Left renal pelvis (tissue), 4 donors: ENCODE data around the gene CLTB. TPM values are rescaled to one million over a fixed set of nuclear protein-coding genes. Genes with fewer than 3 reads are reported as not detected.
"Not testable (repeated sequence)": the region's sequence is repeated elsewhere in the genome, so short reads cannot be mapped to it uniquely, and the experiment has no call there.

ENCODE experiments used
- DNase-seq, 4 donors: peaks; one replicate each; pipeline ENCODE4 v3.0.0-alpha.2; 2013; ENCODE audit warnings: low read depth in 4 of 4, low spot score in 3 of 4
- polyA plus RNA-seq, 4 donors: library from polyadenylated mRNA; unstranded; fragments of 120-200 nt; gene quantifications; one replicate each; pipeline ENCODE4 v1.2.1, GENCODE V29; 2013; ENCODE audit not compliant: insufficient read length in 4 of 4

The CLTB gene
- polyA plus RNA-seq, 4 donors = 46.2 to 58.0 (median 52.1) TPM

DNA sequence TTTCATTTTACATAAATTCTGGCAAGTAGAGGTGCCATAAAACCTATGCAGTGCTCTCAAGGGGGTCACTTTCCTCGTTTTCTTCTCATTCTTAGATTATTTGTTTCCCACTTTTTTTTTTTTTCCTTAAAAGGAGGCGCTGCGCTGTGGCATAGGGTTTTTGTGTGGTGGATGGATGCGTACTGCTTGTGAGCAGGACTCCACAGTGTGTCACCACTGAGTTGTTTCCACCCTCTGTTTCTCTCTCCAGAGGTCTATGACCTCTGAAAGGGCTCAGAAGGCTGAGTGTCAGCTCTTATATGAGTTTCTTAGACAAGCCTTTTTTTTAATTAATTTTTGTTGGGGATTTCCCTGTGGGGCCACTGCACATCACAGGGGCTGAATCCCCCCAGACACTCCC, 13.6 kb upstream of the CLTB start:
- DNase-seq = no peak

DNA sequence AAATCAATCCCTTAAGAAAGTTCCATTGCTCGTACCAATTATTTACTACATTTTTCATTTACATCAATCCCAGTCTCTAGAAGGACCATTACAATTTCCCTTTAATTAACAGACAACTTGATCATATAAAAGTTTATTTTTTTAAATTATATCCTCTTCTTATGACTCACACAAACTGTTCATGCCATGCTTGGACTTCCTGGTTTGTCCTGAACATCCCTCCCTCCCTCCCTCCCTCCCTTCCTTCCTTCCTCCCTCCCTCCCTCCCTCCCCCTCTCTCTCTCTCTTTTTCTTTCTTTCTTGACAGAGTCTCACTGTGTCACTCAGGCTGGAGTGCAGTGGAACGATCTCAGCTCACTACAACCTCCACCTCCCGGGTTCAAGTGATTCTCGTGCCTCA, 11.6 kb upstream of the CLTB start:
- no peak for DNase-seq

DNA sequence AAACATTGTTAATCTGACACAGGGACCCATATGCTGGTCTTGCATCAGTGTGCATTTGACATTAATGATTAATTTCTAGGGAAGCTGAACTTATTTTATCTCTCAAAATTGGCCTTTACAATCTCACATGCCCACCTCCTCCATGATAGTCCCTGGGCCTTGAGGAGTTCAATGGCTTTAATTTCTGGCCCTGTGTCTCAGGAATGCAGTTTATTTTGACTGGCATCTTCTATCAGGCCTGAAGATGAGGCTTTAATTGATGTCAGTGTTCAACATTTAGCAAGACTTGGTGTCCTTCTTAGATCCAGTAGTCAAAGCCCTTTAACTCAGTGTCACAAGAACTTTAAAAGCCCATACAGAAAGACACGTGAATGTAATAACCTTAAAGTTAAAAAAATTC, 10.5 kb upstream of the CLTB start:
- DNase-seq = no peak

DNA sequence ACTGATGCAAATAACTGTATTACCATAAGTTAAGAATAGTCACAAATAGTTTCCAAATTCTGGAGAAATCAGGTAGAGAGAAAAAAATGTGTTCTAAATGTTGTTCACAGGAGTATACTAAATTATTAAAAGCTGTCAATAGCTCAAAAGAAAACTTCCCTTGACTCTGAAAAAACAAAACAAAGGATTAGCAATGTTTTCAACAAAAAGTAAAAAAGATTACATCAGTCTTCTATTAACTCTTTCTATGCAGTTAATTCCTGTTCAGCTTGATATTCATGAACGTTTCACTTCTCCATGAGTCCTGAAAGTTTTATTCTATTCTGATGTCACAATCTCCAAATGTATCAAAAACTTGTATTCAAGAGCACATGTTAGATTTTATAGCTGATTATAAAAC, 9.5 kb upstream of the CLTB start:
- no peak for DNase-seq

- DNase-seq = no peak
Measured at GRCh38 chr5:176425138-176425537, 8.8 kb upstream of the CLTB start.

DNA sequence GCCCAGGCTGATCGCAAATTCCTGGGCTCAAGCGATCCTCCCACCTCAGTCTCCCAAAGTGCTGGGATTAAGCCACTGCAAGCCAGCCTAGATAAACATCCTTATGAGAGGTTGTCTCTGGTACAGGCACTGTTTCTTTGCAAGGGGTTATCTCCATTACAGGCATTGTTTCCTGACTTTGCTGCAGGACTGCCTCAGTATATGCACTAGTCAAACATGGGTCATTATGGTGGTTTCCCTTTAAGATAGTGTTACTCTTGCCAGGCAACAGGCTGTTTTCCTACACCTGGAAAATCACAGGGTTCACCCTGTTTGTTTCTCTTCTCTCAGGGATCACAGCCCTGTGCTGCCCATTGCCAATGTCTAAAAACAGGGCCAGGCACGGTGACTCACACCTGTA, 7.8 kb upstream of the CLTB start:
- DNase-seq = no peak

- no peak for DNase-seq
Measured at GRCh38 chr5:176420972-176421544, 4.7 kb upstream of the CLTB start.

DNA sequence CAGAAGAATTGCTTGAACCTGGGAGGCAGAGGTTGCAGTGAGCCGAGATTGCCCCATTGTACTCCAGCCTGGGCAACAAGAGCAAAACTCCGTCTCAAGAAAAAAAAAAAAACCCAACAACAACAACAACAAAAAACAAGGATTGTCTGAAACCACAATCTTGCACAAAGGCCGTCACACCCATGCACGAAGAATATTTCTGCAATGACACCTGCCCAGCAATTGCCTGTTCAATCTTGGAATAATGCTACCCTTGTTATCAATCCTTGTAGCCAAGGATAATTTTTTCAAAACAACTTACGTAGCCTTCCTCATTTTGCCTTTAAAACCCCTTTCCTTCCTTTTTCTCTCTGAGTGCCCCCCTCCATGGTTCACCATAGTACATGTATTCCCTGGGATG, 3.7 kb upstream of the CLTB start:
- DNase-seq = no peak

DNA sequence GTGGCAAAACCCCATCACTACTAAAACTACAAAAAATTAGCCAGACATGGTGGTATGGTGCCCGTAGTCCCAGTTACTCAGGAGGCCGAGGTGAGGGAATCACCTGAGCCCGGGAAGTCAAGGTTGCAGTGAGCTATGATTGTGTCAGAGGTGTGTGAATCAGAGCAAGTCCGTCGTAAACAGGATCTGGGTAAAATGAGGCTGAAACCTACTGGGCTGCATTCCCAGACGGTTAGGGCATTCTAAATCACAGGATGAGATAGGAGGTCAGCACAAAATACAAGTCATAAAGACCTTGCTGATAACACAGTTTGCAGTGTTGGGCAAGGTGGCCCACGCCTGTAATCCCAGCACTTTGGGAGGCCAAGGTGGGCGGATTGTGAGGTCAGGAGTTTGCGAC, 1.9 kb upstream of the CLTB start:
- DNase-seq = no peak

- no peak for DNase-seq
Measured at GRCh38 chr5:176416965-176417364, 626 bp upstream of the CLTB start.

DNA sequence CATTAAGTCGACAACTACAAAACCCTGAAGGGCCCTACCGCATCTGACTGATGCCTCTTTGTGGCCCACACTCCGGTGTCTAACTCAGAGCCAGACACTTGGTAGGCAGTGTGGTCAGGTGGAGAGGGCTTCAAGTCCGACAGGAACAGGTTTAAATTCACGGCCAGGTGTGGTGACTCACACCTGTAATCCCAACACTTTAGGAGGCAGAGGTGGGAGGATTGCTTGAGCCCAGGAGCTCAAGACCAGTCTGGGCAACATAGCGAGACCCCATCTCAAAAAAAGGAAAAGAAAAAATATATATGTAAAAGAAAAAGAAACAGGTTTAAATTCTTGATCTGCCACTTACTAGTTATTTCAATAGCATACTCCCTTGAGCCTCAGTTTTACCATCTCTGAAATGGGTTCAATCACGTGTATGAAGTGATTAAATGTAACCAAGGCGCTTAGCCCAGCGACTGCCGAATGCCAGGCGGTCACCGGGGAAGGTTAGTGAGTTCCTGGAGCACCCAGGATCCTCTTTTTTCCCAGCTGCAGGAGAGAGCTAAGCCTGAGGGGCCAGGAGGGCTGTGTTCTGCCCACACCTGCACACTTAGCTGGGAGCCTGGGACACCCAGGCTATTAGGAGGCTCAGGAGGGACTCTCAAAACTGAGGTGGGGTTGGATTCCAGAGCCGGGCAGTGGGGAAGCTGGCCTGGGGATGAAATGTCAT, 943 bp downstream of the CLTB start:
- DNase-seq = no peak

- no peak for DNase-seq
Measured at GRCh38 chr5:176414704-176415103, 1.6 kb downstream of the CLTB start.

DNA sequence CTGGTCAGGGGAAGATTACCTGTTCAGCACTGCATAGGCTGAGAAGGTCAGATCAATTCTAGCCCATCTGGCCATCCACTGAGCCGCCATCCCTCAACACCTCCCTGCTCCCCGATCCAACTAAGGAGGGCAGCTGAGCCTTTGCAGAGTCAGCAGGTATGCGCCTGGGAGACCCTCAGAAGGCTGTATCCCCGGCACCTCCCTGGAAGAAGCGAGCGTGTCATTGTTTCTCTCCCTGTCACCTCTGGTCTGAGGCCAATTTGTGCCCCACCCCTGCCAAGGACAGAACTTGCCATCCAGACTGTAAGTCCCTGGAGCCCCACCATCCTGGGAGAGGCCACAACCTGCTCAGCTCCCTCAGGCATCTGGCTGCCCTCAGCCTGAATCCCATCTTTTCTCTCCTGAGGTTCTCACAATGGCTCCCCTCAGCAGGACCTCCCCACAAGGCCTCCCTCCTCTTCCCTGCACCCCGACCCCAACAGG, 2.6 kb downstream of the CLTB start:
- DNase-seq = no peak

DNA sequence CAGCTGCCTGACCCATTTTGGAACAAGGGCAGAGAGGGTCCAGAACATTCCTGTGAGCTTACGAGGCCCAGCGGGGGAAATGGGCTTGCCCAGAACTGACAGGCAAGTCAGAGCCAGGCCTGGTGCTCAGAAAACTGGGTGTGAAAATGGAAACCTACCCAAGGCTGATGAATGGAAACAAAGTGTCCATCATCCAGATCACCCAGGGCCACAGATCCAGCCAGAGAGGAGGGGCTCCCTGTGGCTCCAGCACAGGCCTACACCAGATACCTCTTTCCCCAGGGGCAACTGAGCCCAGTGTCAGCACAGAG, 3.1 kb downstream of the CLTB start:
- no peak for DNase-seq

DNA sequence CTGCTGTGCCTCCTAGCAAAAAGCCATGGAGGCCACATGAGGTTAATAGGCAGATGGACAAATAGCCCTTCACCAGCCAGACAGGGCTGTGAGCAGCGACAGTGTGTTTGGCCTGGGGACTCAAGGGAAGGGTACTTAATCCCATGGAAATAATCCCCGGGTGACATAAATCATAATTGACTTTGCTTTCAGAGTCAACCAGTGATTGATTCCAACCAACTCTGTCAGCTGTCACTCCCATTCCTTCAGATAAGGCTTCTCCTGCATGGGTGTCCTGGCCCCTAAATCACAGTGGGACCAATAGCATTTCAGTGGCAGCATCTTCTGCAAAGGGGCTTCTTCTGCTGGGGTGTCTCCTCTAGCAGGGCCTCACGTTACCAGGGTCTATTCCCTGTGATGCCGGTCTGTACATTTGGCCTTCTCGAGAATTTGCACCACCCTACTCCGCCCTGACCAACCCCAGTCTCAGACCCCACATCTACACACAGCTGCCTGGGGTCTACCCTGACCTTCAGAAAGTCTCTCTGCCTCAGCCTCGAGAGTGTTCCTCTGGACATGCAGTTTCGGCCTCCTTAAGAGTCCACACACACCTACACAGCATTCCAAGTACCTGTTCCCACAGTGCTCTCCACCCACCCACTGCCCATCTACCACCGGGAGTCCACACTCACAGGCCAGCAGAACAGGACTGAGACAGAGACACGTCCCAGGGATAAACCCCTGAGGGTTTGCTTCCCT, 3.7 kb downstream of the CLTB start:
- no peak for DNase-seq

- DNase-seq = no peak
Measured at GRCh38 chr5:176410486-176411180, 5.7 kb downstream of the CLTB start.

DNA sequence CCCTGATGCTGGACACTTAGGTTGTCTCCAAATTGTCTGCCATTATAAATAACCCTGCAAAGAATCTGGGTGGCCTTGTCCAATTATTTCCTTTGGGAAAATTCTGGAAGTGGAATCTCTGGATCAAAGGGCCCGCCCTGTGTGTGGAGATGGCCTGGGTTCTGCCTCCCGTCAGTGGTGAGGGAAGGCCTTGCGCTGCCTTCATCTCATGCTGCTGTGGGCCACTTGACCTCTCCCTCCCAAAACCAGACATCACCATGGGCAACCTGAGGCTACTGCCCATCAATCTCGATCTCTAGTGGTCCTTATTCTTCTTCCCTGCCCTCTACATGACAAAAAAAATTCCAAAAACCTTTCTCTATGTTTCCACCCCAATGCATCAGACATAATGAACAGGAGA, 6.6 kb downstream of the CLTB start:
- no peak for DNase-seq

- DNase-seq = no peak
Measured at GRCh38 chr5:176408590-176408989, 7.7 kb downstream of the CLTB start.

GRCh38 chr5:176408252-176408573, 8.1 kb downstream of the CLTB start:
- not testable (repeated sequence) for DNase-seq

DNA sequence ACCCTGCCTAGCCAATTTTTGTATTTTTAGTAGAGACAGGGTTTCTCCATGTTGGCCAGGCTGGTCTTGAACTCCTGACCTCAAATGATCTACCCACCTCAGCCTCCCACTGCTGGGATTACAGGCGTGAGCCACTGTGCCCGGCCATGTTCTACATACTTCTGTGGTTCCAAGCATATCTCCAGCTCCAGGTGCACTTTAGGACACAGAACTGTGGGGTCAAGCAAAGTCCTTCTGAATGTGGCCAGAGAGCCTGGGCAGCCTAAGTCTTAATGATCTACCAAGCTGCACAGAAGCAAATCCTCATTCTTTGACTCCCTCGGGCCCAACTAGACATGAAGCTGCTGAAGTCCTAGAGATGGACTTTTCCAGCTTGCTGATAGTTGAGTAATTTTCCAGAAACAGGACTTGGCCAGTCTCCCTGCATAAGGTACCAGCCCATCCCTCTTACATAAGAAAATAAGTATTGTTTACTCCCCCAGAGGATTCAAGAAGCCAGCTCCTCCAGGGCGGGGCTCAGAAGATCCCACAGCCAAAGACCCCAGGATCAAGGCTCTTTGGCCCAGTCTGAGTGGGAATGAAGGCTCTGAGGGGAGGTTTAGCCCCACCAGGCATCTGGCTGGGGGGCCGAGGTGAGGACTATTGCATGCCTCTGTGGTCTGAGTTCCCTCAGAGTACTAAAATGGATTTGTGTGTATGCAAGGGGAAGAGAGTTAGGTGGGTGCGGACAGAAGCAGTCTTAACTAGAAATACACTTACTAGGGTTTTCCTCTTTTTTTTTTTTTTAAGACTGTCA, 8.7 kb downstream of the CLTB start:
- no peak for DNase-seq
